NCI-H1694 treated with DMSO at 0.1 percent for 48 hours (cell line): ENCODE data around the gene ABHD8.

Experiments used
- DNase-seq: peaks from one replicate; lab custom pipeline; 2025; lab: John Stamatoyannopoulos, UW

The ABHD8 gene

DNA sequence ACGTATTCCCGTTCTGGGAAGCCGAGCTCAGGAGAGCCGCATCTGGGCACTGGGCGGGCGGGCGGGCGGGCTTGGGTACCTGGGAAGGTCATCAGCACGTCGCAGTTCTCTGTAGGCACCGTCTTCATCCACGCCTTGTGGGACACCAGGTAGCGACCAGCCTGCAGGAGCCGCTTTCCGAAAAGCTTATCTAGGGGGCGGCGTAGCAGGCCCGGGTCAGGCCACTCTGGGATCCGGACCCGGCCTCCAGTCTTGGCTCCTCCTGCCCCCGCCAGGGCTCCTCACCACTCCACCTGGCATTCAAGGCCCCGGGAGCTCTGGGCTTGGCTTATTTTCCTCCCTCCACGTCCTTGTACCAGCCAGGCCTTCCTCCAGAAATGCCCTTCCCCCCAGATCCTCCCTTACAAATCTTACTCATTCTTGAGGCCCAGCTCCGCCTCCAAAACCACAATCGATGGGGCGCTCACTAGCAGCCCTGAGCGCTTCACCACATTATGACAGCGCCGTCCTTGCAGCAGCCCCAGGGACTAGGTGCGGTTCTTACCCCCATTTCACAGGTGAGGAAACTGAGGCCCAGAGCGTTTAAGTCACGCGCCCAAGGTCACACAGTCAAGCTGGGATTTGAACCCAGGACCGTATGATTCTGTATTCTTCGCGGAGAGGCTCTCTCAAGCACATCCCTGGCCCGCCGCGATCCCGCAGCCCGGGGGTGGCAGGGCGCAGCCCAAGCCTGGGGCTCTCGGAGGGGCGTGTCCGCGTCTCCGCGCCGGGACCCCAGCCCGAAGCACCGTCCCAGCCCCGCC, 30.6 kb upstream of the ABHD8 start:
- no peak for DNase-seq

DNA sequence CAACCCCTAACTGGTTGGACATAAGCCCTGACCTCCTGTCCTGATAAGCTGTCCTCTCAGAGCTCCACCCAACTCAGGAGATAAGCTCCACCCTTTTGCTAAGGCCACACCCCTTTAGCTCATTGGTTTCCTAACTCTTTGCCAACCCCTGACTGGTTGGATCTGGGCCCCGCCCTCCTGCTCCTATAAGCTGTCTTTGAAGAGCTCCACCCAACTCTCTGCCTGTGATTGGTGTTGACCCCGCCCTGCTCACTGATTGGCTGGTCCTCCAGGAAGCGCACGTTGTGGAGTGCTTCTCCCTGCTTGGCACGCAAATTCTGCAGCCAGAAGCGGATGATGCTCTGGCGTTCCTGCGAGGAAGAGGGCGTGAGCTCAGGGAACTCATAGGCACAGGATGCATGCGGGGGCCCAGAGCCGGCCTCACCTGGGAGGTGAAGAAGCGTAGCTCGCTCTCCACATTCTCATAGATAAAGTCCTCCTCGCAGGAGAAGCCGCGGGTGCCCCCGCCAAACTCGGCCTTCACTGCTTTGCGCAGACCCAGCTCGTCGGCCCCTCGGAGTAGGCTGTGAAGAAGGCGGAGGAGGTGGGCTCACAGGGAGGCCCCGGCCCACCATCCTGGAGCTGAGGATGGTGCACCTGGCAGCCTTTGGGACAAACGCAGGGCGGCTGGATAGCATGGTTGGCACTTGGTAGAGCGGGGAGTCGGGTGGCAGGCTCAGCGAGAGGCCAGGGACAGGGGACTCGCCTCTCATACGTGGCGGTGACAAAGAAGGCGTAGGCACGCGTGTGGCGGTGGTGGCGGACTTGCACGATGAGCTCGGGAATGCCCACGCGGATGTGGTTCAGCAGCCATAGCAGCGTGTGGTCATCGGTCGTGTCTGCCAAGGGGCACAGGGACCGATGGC, 29.7 kb upstream of the ABHD8 start:
- DNase-seq: no peak

DNA sequence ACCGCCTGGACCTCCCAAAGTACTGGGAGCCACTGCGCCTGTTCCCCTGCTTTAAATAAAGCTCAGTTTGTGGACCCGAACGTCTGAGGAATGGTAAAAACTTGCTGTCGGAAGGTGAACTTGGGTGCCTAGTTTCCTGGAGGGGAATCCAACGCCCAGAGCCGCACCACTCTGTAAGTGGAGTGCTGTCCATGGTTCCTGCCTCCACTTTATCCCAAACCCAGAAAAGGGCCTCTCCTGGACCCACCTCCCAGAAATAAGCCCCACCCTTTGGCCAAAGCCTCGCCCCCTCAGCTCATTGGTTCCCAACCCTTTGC, 29.1 kb upstream of the ABHD8 start:
- DNase-seq: no peak

DNA sequence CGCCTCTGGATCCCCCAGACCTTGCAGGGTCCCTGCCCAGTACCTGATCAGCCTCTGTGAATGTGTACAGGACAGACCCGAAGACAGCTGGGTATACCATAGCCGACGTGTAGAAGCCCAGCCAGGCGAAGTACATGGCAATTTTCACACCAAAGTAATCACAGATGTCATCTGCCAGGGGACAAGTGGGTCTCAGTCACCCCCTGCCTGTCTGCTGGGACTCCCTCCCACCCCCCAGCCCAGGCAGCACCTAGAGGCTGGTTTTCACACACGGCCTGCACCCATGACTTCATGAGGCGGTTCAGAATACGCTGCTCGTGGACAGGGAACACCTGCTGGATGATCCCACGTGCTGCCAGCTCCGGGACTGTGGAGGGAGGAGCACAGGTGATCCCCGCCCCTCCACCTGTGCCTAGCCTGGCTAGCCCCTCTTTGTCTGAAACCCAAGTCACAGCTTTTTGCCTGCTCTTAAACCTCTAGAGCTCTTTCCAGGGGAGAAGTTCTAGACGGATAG, 27.9 kb upstream of the ABHD8 start:
- DNase-seq: no peak

DNA sequence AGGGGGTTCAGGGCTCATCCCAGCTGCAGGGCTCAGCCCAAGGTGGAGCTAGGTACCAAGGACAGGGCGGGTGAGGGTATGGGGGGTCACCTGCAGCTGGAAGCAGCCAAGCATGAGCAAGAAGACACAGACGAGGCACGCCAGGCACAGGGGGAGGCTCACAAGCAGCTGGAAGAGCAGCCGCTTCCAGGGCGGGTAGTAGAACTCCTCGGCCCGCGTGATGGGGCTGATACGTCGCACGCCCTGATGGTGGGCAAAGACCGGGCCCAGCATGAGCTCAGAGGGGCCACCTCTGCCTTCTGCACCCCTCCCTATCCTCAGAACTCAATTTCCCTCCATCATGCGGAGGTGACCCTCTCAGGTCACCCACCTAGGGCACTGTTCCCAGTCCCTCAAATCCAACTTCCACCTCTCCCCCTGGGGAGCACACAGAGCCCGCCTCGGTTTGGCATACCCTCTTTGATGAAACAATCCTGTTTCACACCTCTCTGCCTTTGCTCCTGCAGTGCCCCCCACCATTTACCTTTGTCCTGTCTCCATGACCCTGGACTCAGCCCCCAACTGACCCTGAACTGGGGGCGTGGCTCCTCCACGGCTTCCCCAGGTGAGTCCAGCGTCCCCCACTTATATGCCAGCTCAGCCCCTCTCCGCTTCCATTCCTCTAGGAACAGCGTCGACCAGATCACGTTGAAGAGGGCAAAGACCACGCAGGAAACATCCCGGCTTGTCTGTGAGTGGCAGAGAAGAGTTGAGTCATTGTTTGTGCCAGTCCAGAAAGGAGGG, 27.2 kb upstream of the ABHD8 start:
- no peak for DNase-seq

DNA sequence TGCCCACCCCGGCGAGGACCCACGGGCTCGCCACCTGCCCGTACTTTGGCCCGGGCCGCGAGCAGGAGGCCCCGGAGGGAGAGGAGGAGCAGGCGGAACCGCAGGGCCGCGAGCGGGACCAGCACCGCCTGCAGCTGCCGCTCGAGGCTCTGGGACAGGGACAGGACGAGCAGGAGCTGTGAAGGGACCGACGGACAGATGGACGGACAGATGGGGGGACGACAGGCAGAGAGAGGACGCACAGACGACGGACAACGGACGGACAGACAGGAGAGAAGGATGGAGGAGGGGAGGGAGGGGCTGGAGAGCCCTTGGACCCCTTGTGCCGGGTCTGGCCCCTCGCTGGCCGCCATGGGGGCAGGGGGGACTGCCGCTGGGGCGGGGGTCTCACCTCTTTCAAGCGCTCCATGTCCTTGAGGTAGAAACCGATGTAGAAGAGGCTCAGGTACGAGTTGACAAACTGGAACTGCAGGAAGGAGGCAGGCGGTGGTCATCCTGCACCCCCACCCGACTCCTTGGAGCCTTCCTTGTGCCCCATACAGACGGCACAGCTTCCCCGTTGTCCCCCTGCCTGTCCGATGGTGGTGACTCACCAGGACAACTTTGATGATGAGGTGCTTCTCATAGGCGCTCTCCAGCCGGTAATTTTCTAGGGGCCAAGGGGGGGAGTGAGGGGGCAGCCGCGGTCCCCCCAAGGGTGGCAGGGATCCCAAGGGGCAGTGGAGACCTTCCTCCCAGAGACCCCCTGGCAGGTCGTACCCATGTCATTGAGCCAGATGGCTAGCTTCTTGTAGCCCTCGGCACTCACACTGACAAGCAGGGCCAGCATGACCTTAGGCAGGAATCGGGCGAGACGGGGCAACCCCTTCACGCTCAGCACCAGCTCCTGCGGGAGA, 26.4 kb upstream of the ABHD8 start:
- DNase-seq: no peak

DNA sequence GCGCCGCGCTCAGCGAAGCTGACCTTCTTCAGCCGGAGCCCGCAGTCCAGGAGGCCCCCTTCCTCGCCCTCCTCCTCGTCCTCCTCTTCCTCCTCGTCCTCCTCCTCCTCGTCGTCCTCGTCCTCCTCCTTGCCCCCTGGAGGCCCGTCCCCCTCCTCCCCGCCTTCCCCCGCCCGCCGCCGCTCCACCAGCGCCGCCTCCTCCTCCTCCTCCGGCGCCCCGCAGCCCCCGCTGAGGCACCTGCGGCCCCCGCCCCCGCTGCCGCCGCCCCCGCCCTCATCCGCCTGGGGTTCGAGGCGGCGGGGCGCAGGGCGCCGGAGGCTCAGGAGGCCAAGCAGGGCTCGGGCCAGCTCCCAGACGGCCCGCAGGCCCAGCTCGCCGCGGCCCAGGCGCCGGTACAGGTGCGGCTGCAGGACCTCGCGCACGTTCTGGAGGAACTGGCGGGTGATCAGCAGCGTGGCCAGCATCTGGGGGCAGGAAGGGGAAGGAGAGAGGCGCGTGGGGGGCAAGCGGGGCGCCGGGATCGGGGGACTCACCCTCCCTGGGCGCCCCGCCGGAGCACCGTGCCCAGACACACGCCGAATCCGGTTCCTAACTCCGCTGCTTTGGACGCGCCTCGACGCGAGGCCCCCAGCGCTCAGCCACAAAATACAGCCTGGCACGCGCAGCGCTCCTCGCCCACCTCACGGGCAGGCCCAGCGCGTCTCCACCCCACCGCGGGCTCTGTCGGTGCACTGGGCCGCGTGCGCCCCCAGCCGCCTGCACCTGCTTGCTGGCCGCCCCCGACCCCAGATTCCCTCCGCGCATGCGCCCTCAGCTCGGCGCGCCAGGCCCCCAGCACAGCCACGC, 25.5 kb upstream of the ABHD8 start:
- DNase-seq: no peak

DNA sequence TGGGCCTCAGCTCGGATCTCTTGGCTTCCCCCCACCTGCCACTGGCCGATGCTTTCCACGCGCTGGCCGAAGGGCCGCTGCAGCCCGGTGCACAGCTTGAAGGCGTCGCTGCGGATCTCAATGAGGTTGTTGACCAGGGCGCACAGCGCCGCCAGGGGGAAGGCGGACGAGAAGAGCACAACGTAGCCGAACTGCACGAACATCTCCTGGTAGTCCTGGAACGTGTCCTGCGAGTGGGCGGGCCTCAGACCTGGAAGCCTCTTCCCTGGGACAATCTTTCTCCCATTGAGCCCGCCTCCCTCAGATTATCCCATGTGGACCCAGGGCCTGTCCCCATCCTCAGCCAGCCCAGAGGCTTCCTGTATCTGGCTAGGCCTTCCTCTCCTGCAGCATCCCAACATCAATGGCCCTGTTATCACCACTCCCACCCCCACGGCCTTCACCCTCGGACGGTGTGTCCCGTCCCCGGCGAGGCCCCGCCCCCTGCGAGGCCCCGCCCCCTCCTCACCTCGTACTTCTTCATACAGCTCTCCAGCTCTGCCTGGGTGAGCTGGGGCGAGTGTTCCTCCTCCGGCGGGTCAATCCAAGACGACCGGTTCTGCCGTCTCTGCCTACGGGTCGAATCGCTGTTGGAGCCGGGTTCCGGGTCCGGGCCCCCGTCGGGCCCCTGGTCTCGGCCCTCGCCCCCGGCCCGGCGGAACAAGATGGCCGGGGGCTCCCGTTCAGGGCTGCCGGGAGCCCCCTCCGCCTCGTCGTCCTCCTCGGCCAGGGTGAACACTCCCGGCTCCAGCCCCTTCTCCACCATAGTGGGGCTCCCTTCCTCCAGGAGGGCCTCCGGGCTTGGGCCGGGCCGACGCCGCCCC, 24.7 kb upstream of the ABHD8 start:
- no peak for DNase-seq

DNA sequence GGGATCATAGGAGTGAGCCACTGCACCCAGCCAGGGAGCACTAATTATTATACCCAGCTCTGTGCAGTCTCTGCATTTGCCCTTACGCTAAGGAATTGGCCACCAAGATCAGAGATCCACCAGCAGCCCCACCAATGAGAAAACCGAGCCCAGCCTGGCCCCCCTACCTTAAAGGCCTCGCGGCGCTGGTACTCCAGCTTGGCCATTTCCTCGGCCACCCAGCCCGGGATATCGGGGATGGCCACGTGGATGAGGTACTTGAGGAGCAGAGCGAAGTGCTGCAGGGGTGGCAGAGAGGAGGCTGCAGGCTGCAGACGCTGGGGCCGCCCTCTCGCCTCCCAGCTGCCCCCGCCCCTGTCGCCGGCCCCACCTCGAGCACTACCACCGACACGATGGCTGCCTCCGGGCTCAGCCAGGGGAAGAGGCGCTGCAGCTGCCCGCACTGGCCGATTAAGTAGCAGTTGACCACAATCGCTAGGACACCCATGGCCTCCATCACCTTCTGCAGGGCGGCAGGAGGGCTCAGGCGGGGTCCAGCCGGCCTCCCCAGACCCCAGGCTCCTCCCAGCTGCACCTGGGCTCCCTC, 23.9 kb upstream of the ABHD8 start:
- no peak for DNase-seq

DNA sequence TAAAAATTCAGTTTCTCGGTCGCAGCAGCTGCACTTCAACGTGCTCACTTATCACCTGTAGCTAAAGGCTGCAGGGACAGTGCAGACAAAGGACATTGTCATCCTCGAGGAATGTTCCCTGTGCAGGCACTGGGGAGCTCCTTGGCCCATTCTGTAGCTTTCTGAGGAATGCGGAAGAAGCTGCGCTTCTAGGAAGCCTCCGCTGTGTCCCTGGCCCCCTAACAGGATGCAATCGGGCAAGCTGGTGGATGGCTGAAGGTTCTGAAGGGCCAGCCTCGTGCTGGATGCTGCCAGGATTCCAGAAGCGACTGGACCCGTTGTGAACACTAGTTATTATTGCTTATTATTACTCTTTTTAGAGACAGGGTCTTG, 23.4 kb upstream of the ABHD8 start:
- no peak for DNase-seq

DNA sequence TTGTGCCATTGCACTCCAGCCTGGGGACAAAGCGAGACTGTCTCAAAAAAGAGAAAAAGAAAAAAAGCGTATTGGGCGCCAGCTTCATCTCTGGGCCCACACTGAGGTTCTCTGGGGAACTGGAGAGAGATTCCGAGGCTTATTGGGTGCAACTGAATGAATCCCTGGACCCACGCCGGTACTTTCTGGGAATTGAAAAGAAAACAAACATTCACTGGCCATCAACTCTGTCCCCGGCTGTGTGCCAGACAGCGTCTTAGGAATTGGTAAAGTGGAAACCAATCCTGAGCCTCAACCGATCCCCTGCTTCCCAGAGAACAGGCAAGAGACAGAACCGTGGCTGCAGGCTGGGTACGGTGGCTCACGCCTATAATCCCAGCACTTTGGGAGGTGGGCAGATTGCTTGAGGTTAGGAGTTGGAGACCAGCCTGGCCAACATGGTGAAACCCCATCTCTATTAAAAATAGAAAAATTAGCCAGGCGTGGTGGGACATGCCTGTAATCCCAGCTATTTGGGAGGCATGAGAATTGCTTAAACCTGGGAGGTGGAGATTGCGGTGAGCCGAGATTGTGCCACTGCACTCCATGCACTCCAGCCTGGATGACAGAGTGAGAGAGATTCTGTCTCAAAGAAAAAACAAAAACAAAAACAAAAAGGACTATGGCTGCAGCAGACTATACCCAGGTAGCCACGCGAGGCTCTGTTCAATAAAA, 22.8 kb upstream of the ABHD8 start:
- no peak for DNase-seq

DNA sequence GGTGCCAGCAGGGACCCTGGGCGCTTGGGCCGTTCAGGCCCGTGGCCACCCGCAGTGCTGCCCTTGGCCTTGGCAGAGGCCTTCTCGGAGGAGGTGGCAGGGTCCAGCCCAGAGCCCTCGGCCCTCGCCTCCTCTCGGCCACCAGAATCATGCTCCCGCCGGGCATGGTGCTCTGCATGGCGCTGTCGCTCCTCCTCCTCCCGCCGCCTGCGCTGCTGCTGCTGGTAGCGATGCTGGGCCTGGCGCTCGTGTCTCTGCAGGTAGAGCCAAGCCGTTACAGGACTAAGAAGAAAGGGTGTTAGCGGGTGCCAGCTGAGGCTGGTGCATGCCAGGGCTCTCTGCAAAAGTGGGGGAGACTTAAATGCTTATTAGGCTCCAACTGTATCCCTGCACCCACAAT, 21.9 kb upstream of the ABHD8 start:
- DNase-seq: no peak

DNA sequence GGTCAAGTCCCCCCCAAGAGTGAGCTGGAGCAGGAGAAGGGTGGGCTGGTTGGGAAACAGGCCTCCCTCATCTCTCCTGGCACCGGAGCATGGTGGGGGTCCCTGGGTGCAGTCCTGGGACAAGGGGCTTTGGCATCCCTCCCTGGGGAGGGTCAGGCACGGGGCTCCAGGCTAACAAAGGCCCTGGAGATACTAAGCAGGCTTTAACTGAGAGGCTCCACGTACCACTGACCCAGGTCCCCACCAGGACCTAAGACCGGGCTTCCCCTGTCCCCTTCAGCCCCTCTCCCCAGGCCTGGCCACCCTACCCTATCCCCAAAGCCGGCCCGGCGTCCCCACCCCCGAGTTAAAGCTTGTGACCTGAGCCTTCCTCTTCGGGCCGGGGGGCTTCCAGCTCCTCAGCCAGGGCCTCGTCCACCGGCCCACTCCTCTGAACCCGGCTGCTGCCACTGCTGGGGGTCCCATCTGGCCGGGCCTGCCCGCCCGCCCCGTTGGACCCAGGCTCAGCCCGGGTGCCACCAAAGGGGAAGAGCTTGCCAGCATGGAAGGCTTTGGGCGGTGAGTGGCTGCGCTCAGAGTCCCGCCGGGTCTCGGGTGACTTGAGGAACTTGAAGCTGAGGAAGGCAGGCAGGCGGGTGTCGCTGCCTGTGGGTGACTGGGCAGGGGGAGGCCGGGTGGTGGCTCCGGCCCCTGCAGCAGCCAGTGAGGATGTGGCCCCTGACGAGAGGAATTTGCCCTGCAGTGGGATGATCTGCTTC, 21.3 kb upstream of the ABHD8 start:
- DNase-seq: no peak

DNA sequence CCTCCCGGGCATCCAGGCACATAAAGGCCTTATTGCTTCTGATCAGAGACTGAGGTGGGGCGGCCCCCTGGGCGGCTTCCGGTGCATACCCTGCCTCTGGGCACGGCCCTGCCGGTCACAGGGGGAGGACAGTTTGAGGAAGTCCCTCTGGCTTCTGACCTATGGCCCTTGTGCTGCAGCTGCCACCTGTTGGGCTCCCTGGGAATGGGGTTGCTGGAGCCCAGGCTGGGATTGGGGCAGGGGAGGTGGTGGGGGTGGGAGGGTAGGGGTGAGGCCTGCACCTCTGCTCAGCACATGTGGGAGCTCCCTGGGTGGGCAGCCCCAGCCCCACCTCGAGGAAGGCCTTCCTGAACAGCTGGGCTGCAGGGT, 20.7 kb upstream of the ABHD8 start:
- DNase-seq: no peak

DNA sequence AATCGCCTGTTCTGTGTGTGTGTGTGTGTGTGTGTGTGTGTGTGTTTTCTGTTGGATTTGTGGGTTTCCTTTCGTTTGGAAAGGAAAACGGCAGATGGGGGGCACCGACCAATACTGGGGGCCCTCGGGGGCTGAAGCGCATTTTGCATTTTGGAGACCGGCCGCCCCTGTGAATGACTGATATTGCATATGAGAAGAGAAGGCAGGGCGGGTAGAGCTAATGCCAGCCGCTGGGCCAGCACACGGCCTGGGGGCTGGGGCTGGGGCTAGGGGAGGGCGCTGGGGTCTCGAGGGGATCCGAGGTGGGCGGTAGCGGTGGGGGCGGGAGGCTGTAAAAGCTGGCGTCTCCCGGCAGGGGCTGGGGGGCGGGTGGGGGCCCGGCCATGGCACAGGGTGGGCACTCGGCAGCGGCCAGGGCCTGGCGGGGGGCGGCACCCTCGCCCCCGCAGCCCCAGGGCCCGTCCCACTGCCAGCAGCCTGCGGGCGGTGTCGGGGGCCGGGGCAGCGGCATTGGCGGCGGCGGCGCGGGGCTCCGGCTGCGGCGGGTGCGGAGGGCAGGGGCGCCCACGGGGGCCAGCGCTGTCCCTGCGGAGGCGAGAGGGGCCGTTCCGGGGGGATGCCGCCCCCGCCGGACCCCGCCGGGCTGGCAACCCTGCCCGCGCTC, 20.2 kb upstream of the ABHD8 start:
- no peak for DNase-seq

DNA sequence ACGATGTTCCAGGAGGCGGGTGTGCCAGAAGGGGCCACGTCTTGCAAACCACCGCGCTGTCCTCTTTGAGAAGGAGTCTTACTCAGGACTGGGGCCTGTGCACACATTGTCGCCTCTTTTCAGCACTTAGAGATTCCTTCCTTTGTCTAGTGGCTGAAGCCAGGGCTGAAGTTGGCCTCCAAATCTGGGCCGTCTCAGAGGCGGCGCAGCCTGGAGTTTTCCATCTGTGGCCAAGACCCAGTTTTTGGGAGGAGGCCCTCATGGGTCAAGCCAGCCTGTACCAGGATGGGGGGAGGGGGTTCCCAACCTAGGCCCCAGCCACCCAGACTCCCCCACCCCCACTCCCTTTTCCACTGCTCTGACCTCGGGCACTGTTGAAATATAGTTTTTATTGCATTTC, 19.6 kb upstream of the ABHD8 start:
- no peak for DNase-seq
